H54 (cell line): Measurements from ENCODE around the gene MORN1.

ENCODE experiments used
- DNase-seq: peaks from one replicate; pipeline ENCODE4 v3.0.0; 2011; ENCODE audit warnings: low spot score, mixed read lengths; ENCODE audit not compliant: insufficient read length
- FAIRE-seq: peaks from 3 replicates; lab custom pipeline; 2011; peaks lifted over from hg19 to GRCh38; lab: Jason Lieb, UNC
- POLR2A ChIP-seq: IDR thresholded peaks from 2 replicates; pipeline ENCODE4 v1.6.1; 2011; ENCODE audit warnings: low read depth, mild to moderate bottlenecking, low read length

MORN1 gene

DNA sequence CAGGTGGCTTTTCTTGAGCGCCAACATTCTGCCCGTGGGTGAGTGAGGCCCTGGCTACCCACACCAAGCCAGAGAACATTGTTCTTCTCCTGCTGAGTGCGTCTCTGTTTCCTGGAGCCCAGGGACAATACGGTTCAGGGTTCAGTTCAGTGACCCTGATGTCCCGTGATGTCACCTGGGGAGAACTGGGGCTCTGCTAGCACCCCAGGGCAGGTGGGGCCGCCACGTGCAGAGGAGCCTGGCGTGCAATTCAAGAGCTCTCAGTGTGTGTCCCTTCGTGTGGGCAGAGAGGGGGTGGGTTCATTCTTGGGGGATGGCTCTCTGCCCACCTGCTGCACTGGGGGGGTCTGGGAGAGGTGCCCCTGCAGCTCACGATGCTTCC is 39.2 kb upstream of the MORN1 start:
- DNase-seq (no peak), FAIRE-seq (no peak)
- no peak for TF ChIP-seq POLR2A

DNA sequence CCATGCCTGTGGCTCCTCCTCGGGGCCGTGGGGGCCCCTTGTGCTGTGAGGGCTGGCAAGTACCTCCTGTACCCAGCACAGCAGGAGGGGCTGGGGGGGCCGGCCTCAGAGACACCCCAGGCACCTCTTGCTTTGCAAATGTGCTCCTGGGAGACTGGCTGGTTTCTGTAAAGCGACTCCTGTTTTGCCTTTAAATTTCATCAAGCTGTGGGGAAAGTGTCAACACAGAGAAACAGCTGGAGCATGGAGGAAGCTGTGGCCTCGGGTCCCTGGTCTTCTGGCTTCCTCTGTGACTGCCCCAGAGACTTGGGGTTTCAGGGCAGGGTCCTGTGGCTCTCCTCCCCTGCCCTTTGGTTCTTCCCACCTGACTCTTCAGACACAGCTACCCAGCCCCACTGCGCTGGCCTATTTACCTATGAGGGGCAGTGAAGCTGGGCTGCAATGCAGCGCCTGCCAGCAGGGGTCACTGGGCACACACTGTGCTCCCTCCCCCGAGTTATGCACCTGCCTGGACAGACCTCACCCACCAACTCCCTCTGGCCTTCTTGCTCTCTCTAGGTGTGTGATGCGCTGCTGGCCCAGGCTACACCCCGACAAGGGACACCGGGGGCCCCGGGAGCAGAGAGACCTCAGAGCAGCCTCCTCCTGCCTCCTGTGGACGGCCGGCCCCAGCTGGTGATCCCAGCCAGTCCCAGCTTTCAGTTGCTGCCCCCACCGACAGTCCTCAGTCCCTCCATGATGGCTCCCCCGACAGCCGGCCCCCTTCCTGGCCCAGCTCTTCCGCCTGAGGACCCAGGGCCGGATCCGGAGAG is 38.6 kb upstream of the MORN1 start:
- DNase-seq (no peak), FAIRE-seq (no peak)
- TF ChIP-seq POLR2A = no peak

GRCh38 chr1:2428490-2428889 is 37.1 kb upstream of the MORN1 start:
- DNase-seq (no peak), FAIRE-seq (no peak)
- no peak for TF ChIP-seq POLR2A

DNA sequence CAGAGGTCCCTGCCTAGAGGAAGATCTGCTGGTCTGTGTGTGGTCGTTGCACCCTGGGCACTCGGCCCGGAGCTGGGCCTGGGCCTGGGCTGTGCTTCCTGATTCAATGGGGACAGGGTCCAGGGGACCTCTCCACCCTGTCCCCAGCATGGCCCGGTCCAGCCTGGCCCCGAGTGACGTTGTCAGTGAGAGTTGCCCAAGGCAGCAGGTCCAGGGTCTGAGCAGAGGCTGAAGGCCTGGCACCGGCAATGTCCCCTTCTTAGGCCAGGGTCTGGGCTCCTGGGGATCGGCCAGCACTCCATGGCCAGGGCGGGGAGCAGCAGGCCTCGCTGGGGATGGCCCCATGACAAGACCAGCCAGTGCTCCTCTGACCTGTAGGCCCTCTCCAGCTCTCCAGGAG is 36.6 kb upstream of the MORN1 start:
- no peak for DNase-seq
- no peak for FAIRE-seq
- TF ChIP-seq POLR2A = no peak

- FAIRE-seq = no peak
- no peak for TF ChIP-seq POLR2A
- DNase-seq = no peak
Observed at GRCh38 chr1:2427051-2427450, 35.7 kb upstream of the MORN1 start.

DNA sequence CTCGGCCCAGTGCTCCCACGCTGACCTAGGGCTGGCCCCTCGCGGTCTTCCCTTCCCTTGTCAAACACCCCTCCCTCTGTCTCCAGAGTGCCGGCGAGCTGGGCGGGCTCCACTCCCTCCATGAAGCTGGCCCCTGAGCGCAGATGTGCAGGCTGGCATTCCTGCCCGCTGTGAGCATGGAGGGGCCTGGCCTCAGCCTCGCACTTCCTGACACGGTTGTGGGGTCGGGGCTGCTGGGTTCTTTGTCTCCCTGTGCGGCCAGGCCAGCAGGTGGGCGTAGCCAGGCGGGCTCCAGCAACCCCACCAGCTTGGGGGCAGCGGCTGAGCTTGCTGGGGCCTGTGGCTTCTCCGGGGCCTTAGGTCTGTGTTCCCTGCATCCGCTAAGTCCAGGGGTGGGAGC is 35.2 kb upstream of the MORN1 start:
- DNase-seq = no peak
- TF ChIP-seq POLR2A = no peak
- FAIRE-seq = no peak

DNA sequence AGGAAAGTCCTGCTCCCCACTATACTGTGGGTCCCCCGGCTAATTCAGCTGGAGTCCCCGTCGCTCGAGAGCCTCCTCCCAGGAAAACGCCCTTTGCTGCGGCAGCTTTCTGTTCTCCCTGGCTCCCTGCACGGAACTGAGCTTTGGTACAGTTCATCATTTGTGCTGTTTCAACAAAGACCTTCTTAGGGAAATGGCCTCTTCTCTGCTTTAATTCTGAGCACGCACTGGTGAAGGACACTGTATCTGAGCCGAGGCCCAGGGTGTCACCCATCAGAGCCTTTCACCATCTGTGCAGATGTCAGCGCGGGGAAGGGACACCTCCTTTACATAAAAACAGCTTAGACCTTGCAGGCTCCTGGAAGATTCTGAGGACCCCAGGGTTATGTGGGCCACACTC is 34.5 kb upstream of the MORN1 start:
- no peak for TF ChIP-seq POLR2A
- DNase-seq (no peak), FAIRE-seq (no peak)

GRCh38 chr1:2422523-2422922 is 31.2 kb upstream of the MORN1 start:
- FAIRE-seq = no peak
- TF ChIP-seq POLR2A = no peak
- no peak for DNase-seq

- TF ChIP-seq POLR2A = no peak
- DNase-seq (no peak), FAIRE-seq (no peak)
Observed at GRCh38 chr1:2419416-2419815, 28.1 kb upstream of the MORN1 start.

GRCh38 chr1:2418791-2419320 is 27.5 kb upstream of the MORN1 start:
- DNase-seq = no peak
- FAIRE-seq = no peak
- TF ChIP-seq POLR2A = no peak

DNA sequence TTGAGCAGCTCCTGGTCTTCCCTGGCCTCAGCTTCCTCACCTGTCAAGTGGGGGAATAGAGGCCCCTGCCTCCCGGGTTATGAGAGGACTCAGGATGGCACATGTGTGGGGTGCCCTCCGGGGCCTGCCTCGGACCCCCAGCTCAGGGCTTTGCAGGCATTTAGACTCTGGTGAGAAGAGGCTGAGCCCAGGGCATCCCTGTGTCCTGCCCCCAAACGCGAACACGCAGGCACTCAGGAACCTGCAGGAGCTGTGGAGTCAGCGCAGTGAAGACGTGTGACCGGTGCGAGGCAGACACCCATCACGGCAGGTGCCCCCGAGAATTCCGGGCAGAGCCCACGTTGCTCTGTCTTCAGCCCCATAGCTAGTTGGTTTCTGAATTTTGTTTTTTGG is 26.5 kb upstream of the MORN1 start:
- DNase-seq (no peak), FAIRE-seq (no peak)

GRCh38 chr1:2417083-2417832 is 25.9 kb upstream of the MORN1 start:
- DNase-seq (no peak), FAIRE-seq (no peak)
- no peak for TF ChIP-seq POLR2A

More for the DNA sequence above, 26.5 kb upstream of the MORN1 start:
- TF ChIP-seq POLR2A = no peak

GRCh38 chr1:2416403-2416802 is 25.0 kb upstream of the MORN1 start:
- FAIRE-seq (no peak), DNase-seq (no peak)
- TF ChIP-seq POLR2A = no peak

DNA sequence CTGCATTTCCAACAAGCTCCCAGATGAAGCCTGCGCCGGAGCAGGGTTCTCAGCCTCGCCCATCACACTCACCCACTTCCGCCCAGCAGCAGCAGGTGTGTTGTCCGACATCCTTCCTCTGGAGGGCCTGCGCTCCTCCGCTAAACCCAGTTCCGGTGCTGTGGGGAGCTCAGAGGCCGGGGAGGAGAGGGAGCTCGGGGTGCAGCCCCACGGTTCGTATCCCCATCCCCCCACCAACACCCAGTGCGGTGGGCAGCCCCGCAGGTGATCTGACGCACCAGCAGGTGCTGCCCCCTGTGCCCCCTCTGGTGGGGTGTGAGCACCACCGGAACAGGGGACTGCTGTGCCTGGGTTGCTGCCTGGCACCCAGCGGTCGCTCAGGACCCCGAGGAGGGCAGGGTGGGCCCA is 24.5 kb upstream of the MORN1 start:
- DNase-seq (no peak), FAIRE-seq (no peak)
- no peak for TF ChIP-seq POLR2A
